GM12878 (cell line): Measurements from ENCODE around the gene ECEL1. TPM values are rescaled to one million over a fixed set of nuclear protein-coding genes. Genes with fewer than 3 reads are reported as not detected.

Source experiments
- ATAC-seq: fragments of 200-7000 bp; cut with Tn5 transposase; 3 replicates; pipeline ENCODE4 v1.9.1; 2020; ENCODE audit warnings: mild to moderate bottlenecking, moderate library complexity
- BruUV-seq: library from RNA; stranded (reverse); fragments of 400-500 nt; replicated peaks from 2 replicates; lab custom pipeline; 2021; lab: Mats Ljungman, UMichigan
- CTCF ChIA-PET: fragments of 300-600 bp; sonication (Branson Sonifier 250); formaldehyde crosslinking; extraction: SDS; loops from one replicate; lab custom pipeline; 2021; ENCODE audit warnings: inconsistent platforms; lab: Yijun Ruan, JAX
- POLR2A ChIA-PET: fragments of 350-600 bp; formaldehyde crosslinking; extraction: SDS; loops from one replicate; lab custom pipeline; 2021; ENCODE audit warnings: inconsistent platforms; lab: Charles Lee
- RAD21 ChIA-PET: fragments of 300-600 bp; sonication (Branson Sonifier 250); formaldehyde crosslinking; loops from one replicate; lab custom pipeline; 2023; ENCODE audit warnings: antibody characterized with exemption; ENCODE audit not compliant: unreplicated experiment; lab: Charles Lee
- SMC1A ChIA-PET: fragments of 300-600 bp; sonication (Branson Sonifier 250); formaldehyde crosslinking; loops from one replicate; lab custom pipeline; 2023; ENCODE audit not compliant: unreplicated experiment, uncharacterized antibody; lab: Charles Lee
- DNase-seq: peaks from one replicate; pipeline ENCODE4 v3.0.0-alpha.2; 2011; ENCODE audit warnings: low read depth, low spot score
- FAIRE-seq: peaks from 3 replicates; lab custom pipeline; 2011; peaks lifted over from hg19 to GRCh38; lab: Jason Lieb, UNC
- H2AFZ ChIP-seq: 2 replicates; pipeline ENCODE4 v1.6.0; 2011; ENCODE audit warnings: low read depth, low read length, control low read depth; ENCODE audit not compliant: control insufficient read depth
- H3K27ac ChIP-seq: 2 replicates; pipeline ENCODE4 v1.5.1; 2011; ENCODE audit warnings: control low read depth; ENCODE audit not compliant: control insufficient read depth, insufficient read depth
- H3K27me3 ChIP-seq, 2 experiments: replicated peaks in 1 of 2; 2 replicates each; pipeline versions ENCODE4 v1.6.0 to v1.6.1; 2011; ENCODE audit warnings: low read length in 1 of 2; ENCODE audit not compliant: control insufficient read depth in 2 of 2, insufficient read depth in 2 of 2
- H3K36me3 ChIP-seq, 2 experiments: 2 replicates each; pipeline ENCODE4 v1.5.1; 2011; ENCODE audit warnings: low read length in 1 of 2; ENCODE audit not compliant: control insufficient read depth in 2 of 2, insufficient read depth in 2 of 2
- H3K4me1 ChIP-seq: 2 replicates; pipeline ENCODE4 v1.6.1; 2011; ENCODE audit warnings: mild to moderate bottlenecking, low read length, moderate library complexity, mixed read lengths; ENCODE audit not compliant: control insufficient read depth, insufficient read depth
- H3K4me2 ChIP-seq: 2 replicates; pipeline ENCODE4 v1.6.0; 2011; ENCODE audit warnings: control low read depth; ENCODE audit not compliant: control insufficient read depth, insufficient read depth
- H3K4me3 ChIP-seq: fragments of 200-600 bp; sonication (generic); 2 replicates; pipeline ENCODE4 v1.5.1; 2016
- H3K79me2 ChIP-seq: 2 replicates; pipeline ENCODE4 v1.6.0; 2011; ENCODE audit warnings: low read length; ENCODE audit not compliant: control insufficient read depth, insufficient read depth
- H3K9ac ChIP-seq: 2 replicates; pipeline ENCODE4 v1.8.0; 2011; ENCODE audit warnings: low read length, control low read depth, mixed read lengths; ENCODE audit not compliant: control insufficient read depth, insufficient read depth
- H3K9me3 ChIP-seq: replicated peaks from 3 replicates; pipeline ENCODE4 v1.5.1; 2011; ENCODE audit warnings: mild to moderate bottlenecking, low read length; ENCODE audit not compliant: control insufficient read depth, insufficient read depth
- H4K20me1 ChIP-seq: 2 replicates; pipeline ENCODE4 v1.6.0; 2011; ENCODE audit not compliant: control insufficient read depth, insufficient read depth
- ASH2L ChIP-seq: fragments of 300-600, 200-600 bp; sonication (generic); IDR thresholded peaks from 2 replicates; pipeline ENCODE4 v1.6.1; 2017; ENCODE audit warnings: low read depth, mild to moderate bottlenecking, borderline replicate concordance
- NFYB ChIP-seq: IDR thresholded peaks from 2 replicates; pipeline ENCODE4 v1.6.1; 2011; ENCODE audit warnings: low read depth, mild to moderate bottlenecking, low read length, improper control_type of control experiment, moderate library complexity; ENCODE audit not compliant: insufficient read depth
- WGBS: methylation state at CpG from one replicate; pipeline ENCODE4 v1.1.6; 2016; ENCODE audit warnings: low lambda C conversion rate; ENCODE audit not compliant: insufficient replicate concordance, insufficient coverage; ENCODE audit errors: missing lambda C conversion rate; 5-methylcytosine and 5-hydroxymethylcytosine counted together
- in situ Hi-C: fragments of 300-500 bp; cut with MboI; formaldehyde crosslinking; loops from 9 replicates; pipeline ENCODE4 v1.14.3; 2018; ENCODE audit warnings: mixed read lengths
- intact Hi-C: fragments of 100-400 bp; cut with micrococcal nuclease; formaldehyde crosslinking; loops from one replicate; pipeline ENCODE4 v1.14.2; 2022; ENCODE audit not compliant: unreplicated experiment
- polyA plus RNA-seq, 11 experiments: library from polyadenylated mRNA; depleted of rRNA in 4 of 11; unstranded in 6 of 11; stranded (reverse) in 5 of 11; fragments of >200 nt; fragmentation: Nextera tagmentation in 4 of 11; fragmentation: Illumina TruSeq in 1 of 11; extraction: Ambion mirVana in 4 of 11; extraction: Trizol in 1 of 11; gene quantifications; 1 replicate in 1 of 11; 2 replicates in 10 of 11; pipeline versions ENCODE4 v1.2.1 to v1.2.3, GENCODE V29; 2011 to 2016; ENCODE audit warnings: inconsistent platforms in 2 of 11, missing spikeins in 2 of 11, low read depth in 1 of 11
- total RNA-seq, 4 experiments: library from RNA; depleted of rRNA in 3 of 4; stranded (reverse); fragments of >200 nt in 3 of 4; fragmentation: Illumina TruSeq in 1 of 4; extraction: Trizol in 1 of 4; gene quantifications; 2 replicates each; pipeline versions ENCODE4 v1.2.1 to v1.2.3, GENCODE V29; 2013 to 2021
- TF ChIP-seq, protein P1 (sequence below): IDR thresholded peaks from 2 replicates; pipeline ENCODE4 v1.6.1; 2011; ENCODE audit warnings: low read depth, mild to moderate bottlenecking, low read length, moderate library complexity, borderline replicate concordance; ENCODE audit errors: extremely low read depth
- TF ChIP-seq, protein P2 (sequence below): IDR thresholded peaks from 2 replicates; pipeline ENCODE4 v1.6.1; 2012; ENCODE audit warnings: mild to moderate bottlenecking, low read depth, low read length

ECEL1 gene
- total and polyA plus RNA-seq, 10 of the 15 experiments (the other 5 are each of a cell fraction or from before 2014, with no cell fraction given) = not detected

DNA sequence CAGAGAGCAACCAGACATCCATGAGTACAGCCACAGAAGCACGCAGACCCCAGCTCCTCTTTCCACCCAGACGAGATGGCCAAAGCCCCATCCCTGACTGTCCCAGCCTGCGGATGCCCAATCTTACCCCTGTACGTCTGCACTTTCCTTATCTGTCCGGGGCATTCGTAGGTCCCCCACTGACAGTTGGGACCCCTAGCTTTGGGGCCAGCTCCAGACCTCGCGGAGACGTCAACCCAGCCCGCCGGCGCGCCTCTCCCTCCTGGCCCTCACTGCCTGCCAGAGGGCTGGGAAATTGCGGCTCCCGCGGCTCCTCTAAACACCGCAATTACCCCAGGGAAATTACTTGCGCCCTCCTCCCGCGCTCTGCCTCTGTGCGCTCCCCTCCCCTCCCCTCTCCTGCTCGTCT lies 2.3 kb downstream of the ECEL1 start:
- Histone ChIP-seq H3K4me1 (no peaks in the 10 kb centered on the region), H3K79me2 (no peaks in the 10 kb centered on the region), H3K27ac (no peak overlapping the region), H3K9me3 (no peaks in the 10 kb centered on the region), H3K9ac (no peak overlapping the region), H4K20me1 (no peaks in the 10 kb centered on the region), H2AFZ (no peak overlapping the region), H3K36me3 (no peaks in the 10 kb centered on the region), H3K4me2 (no peak overlapping the region), H3K27me3 (peaks cover 0 to 16% of the 10 kb centered on the region in 2 experiments; a peak in 3 of 4 replicates), H3K4me3 (no peak overlapping the region)
- SMC1A ChIA-PET = no interaction called here
- TF ChIP-seq ASH2L = no peak
- TF ChIP-seq, protein P1, sequence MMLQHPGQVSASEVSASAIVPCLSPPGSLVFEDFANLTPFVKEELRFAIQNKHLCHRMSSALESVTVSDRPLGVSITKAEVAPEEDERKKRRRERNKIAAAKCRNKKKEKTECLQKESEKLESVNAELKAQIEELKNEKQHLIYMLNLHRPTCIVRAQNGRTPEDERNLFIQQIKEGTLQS = no peak
- TF ChIP-seq, protein P2, sequence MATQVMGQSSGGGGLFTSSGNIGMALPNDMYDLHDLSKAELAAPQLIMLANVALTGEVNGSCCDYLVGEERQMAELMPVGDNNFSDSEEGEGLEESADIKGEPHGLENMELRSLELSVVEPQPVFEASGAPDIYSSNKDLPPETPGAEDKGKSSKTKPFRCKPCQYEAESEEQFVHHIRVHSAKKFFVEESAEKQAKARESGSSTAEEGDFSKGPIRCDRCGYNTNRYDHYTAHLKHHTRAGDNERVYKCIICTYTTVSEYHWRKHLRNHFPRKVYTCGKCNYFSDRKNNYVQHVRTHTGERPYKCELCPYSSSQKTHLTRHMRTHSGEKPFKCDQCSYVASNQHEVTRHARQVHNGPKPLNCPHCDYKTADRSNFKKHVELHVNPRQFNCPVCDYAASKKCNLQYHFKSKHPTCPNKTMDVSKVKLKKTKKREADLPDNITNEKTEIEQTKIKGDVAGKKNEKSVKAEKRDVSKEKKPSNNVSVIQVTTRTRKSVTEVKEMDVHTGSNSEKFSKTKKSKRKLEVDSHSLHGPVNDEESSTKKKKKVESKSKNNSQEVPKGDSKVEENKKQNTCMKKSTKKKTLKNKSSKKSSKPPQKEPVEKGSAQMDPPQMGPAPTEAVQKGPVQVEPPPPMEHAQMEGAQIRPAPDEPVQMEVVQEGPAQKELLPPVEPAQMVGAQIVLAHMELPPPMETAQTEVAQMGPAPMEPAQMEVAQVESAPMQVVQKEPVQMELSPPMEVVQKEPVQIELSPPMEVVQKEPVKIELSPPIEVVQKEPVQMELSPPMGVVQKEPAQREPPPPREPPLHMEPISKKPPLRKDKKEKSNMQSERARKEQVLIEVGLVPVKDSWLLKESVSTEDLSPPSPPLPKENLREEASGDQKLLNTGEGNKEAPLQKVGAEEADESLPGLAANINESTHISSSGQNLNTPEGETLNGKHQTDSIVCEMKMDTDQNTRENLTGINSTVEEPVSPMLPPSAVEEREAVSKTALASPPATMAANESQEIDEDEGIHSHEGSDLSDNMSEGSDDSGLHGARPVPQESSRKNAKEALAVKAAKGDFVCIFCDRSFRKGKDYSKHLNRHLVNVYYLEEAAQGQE = no peak
- no peak for TF ChIP-seq NFYB
- intact Hi-C loops = no loop called here
- POLR2A ChIA-PET = no interaction called here
- in situ Hi-C loops = no loop called here
- FAIRE-seq = no peak
- RAD21 ChIA-PET = no interaction called here
- CTCF ChIA-PET = no interaction called here
- ATAC-seq = no peak
- BruUV-seq = no TSS peak
- WGBS = 16% methylated on average over 18 of the region's 22 CpGs
- no peak for DNase-seq
